AG04450 (cell line): ENCODE results near the gene ADPRHL1. TPM values are rescaled to one million over a fixed set of nuclear protein-coding genes. Genes with fewer than 3 reads are reported as not detected.
"Not testable (repeated sequence)": the region's sequence is repeated elsewhere in the genome, so short reads cannot be mapped to it uniquely, and the experiment has no call there.

ENCODE experiments used
- CTCF ChIA-PET: fragments of 300-600, 350-600 bp; formaldehyde crosslinking; extraction: SDS; loops from one replicate; lab custom pipeline; 2022; ENCODE audit warnings: antibody characterized with exemption, inconsistent platforms; lab: Charles Lee
- POLR2A ChIA-PET: fragments of 350-600 bp; formaldehyde crosslinking; extraction: SDS; loops from one replicate; lab custom pipeline; 2021; ENCODE audit warnings: antibody characterized with exemption, inconsistent platforms; lab: Yijun Ruan, JAX
- DNase-seq: peaks from one replicate; pipeline ENCODE4 v3.0.0-alpha.2; 2011; ENCODE audit warnings: low read depth, low spot score
- H3K27ac ChIP-seq: one replicate; pipeline ENCODE4 v1.5.1; 2012; ENCODE audit warnings: low read depth, low read length, control low read depth
- H3K27me3 ChIP-seq: one replicate; pipeline ENCODE4 v1.6.0; 2012; ENCODE audit warnings: low read length; ENCODE audit not compliant: control insufficient read depth, insufficient read depth
- H3K4me3 ChIP-seq: 2 replicates; pipeline ENCODE4 v1.5.1; 2011; ENCODE audit warnings: mild to moderate bottlenecking, low read depth, low read length, control low read depth
- H3K9me3 ChIP-seq: 2 replicates; pipeline ENCODE4 v1.5.1; 2012; ENCODE audit warnings: low read length; ENCODE audit not compliant: control insufficient read depth, insufficient read depth
- CTCF ChIP-seq: IDR thresholded peaks from 2 replicates; pipeline ENCODE4 v1.5.1; 2011; ENCODE audit warnings: low read depth, low read length, control low read depth, inconsistent platforms
- polyA plus RNA-seq: library from polyadenylated mRNA; depleted of rRNA; stranded (reverse); fragments of >200 nt; gene quantifications from 2 replicates; pipeline ENCODE4 v1.2.3, GENCODE V29; 2011

ADPRHL1 gene
- polyA plus RNA-seq, 1 experiment: 0.35 TPM

GRCh38 chr13:113454936-113455335, 1.6 kb upstream of the ADPRHL1 start:
- ChIA-PET POLR2A (no interaction called here), CTCF (no interaction called here)

GRCh38 chr13:113452466-113452865, 822 bp downstream of the ADPRHL1 start:
- CTCF ChIA-PET: interaction anchor here (1.4 to 1.5 kb wide), 2 partner anchors 13 to 60 kb away, joined by 3 to 4 read pairs; no protein-coding TSS in a partner anchor
- Histone ChIP-seq H3K27ac (no peak overlapping the region), H3K9me3 (no peaks in the 10 kb centered on the region), H3K27me3 (no peaks in the 10 kb centered on the region), H3K4me3 (no peak overlapping the region)
- POLR2A ChIA-PET: no interaction called here
- DNase-seq: no peak
- no peak for TF ChIP-seq CTCF

More at GRCh38 chr13:113454936-113455335, 1.6 kb upstream of the ADPRHL1 start:
- DNase-seq: no peak
- TF ChIP-seq CTCF: no peak
- Histone ChIP-seq H3K27me3 (no peaks in the 10 kb centered on the region), H3K27ac (no peak overlapping the region), H3K4me3 (no peak overlapping the region), H3K9me3 (no peaks in the 10 kb centered on the region)

- no peak for TF ChIP-seq CTCF
- no peak overlapping the region for H3K27ac ChIP-seq
- no peak for DNase-seq
- ChIA-PET CTCF (interaction anchor here (0.5 to 1.5 kb wide), 4 partner anchors 11 to 182 kb away, joined by 3 to 5 read pairs (median 4); no protein-coding TSS in a partner anchor), POLR2A (no interaction called here)
- H3K4me3 ChIP-seq: no peak overlapping the region
- H3K27me3 ChIP-seq: no peaks in the 10 kb centered on the region
- H3K9me3 ChIP-seq: no peaks in the 10 kb centered on the region
These were observed 1.3 kb downstream of the ADPRHL1 start for GRCh38 chr13:113451951-113452421.

GRCh38 chr13:113450861-113451620, 2.2 kb downstream of the ADPRHL1 start:
- POLR2A ChIA-PET: interaction anchor here (0.6 to 0.7 kb wide), 2 partner anchors 123 to 235 kb away, joined by 3 to 5 read pairs; no protein-coding TSS in a partner anchor
- DNase-seq: not testable (repeated sequence)

GRCh38 chr13:113450348-113450744, 2.9 kb downstream of the ADPRHL1 start:
- CTCF ChIA-PET: interaction anchor here (1.1 kb wide), 1 partner anchor 176 kb away, joined by 3 read pairs; no protein-coding TSS in a partner anchor
- POLR2A ChIA-PET: interaction anchor here (0.7 kb wide), 1 partner anchor 234 kb away, joined by 5 read pairs; no protein-coding TSS in a partner anchor
- not testable (repeated sequence) for DNase-seq

More at GRCh38 chr13:113450861-113451620, 2.2 kb downstream of the ADPRHL1 start:
- not testable (repeated sequence) for H3K27me3 ChIP-seq, H3K27ac ChIP-seq, H3K9me3 ChIP-seq, H3K4me3 ChIP-seq
- CTCF ChIA-PET: interaction anchor here (0.7 to 1.1 kb wide), 3 partner anchors 12 to 181 kb away, joined by 3 to 4 read pairs (median 3); no protein-coding TSS in a partner anchor
- peak; percentile 37 for TF ChIP-seq CTCF

More at GRCh38 chr13:113450348-113450744, 2.9 kb downstream of the ADPRHL1 start:
- H3K27ac ChIP-seq, H3K4me3 ChIP-seq, H3K9me3 ChIP-seq, H3K27me3 ChIP-seq: not testable (repeated sequence)
